GM18907 (cell line): ENCODE data around the gene ZNF587.
"Not testable (repeated sequence)": the region's sequence is repeated elsewhere in the genome, so short reads cannot be mapped to it uniquely, and the experiment has no call there.

Source experiments
- ATAC-seq: cut with Tn5 transposase; IDR thresholded peaks from one replicate; pipeline ENCODE4 v1.9.1; 2021; ENCODE audit warnings: mild to moderate bottlenecking, moderate library complexity; ENCODE audit not compliant: unreplicated experiment

ZNF587 gene

GRCh38 chr19:57886046-57886445 is 36.4 kb downstream of the ZNF587 start:
- no peak for ATAC-seq

DNA sequence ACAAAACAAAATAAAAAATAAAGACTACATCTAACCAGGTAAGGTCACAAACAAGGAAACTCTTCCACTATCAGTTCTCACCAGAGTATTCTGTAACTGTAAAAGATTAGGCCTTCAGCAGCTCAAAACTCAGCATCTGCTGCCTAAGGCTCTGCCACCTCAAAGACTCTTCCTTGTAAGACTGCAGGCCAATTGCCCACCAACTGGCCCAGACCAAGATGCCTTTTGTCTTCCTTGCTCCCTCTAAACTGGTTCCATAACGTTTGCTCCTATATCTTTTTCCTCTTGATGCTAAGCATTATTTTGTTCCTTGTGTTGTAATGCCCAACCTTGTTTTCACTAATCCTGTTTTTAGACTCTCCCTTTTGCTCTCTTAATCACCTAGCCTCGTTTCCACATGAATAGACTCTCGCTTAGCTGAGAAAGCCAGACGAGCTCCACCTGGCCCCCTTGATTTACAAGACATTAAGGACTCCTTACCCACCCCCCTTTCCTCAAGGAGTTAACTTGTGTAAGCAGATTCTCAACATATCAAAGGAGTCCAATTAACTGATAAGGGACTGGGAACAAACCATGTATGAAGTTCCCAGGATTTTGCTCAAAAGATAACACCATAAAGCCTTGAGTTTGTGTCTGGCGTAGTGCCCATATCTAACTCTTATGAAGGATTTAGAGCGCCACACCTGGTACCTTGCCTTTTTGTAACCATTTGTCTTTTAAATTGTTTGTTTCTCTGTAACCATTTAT is 37.7 kb downstream of the ZNF587 start:
- ATAC-seq = no peak

GRCh38 chr19:57888107-57888559 is 38.5 kb downstream of the ZNF587 start:
- ATAC-seq = no peak

GRCh38 chr19:57888560-57889231 is 39.0 kb downstream of the ZNF587 start, which contains the start of gene ZNF814:
Gene ZNF814, minus strand, starts transcription at chr19:57889037. Its CDS starts 235 bp downstream, at chr19:57888802.
- no peak for ATAC-seq

- ATAC-seq = not testable (repeated sequence)
Observed at GRCh38 chr19:57890706-57891105, 41.0 kb downstream of the ZNF587 start.

DNA sequence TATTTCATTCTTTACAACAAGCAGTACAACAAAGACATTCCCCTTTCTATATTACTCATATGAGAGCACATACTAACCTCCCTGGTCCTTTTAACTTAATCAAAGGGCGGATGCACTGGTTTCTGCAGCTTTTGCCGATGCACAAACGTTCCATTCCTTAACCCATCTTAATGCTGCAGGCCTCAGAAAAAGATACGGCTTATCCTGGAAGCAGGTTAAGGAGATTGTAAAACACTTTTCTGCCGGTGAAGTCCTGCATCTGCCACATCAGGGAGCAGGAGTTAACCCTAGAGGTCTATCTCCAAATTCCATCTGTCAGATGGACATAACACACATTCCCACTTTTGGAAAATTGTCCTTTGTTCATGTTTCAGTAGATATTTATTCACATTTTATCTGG is 50.7 kb downstream of the ZNF587 start:
- ATAC-seq = no peak

- no peak for ATAC-seq
Observed at GRCh38 chr19:57903618-57904184, 54.0 kb downstream of the ZNF587 start.

DNA sequence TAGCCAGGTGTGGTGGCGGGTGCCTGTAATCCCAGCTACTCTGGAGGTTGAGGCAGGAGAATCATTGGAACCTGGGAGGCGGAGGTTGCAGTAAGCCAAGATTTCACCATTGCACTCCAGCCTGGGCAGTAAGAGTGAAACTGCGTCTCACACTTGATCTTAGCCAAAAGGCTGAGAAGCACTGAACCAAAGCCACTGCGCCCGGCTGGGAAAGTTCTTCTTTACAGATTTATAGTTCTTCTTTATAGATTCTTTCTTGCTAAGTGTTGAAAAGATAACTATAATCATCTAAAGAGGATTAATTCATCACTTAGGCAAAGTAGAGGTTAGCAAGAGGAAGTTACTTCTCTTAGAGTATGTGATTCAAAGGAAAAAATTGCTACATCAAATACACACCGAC is 55.6 kb downstream of the ZNF587 start:
- ATAC-seq = no peak

DNA sequence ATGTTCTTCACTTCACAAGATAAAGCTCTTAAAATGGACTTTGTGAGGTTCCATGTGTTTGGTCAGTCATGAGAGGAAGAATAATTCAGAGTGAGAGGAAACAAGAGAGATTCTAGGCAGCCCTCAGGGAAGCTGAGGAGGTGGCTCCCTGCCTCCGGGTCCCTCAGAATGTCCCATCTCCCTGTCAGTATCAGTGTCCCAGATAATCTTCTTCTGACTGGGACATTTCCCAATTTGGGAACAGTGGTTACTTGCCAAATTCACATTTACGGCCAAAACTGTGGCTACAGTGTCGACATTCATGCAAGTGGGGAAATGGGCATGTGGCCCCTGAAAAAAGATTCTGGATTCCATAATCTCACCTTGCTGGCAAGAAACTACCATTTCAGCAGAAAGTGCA is 57.7 kb downstream of the ZNF587 start:
- no peak for ATAC-seq

DNA sequence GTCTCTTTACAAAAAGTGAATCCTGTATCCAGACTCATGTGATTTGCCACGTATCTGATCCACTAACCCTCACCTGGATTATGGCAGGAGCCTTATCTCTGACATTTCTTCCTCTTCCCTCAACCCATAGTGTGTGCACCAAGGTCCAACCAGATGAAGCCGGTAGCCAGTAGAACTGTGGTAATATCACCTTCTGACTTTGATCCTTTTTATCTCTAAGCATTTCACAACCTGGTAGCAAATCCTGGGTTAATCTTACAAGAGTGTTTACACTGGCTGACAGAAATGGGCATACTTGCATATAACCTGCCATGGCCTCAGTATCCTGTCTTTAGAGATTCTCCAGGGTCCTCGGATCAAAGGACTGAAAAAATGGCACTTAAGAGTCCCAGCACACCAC is 64.9 kb downstream of the ZNF587 start:
- ATAC-seq = no peak
